GM18873 (cell line): ENCODE data around the gene WFDC1.

ENCODE experiments used
- ATAC-seq: cut with Tn5 transposase; IDR thresholded peaks from one replicate; pipeline ENCODE4 v1.9.1; 2021; ENCODE audit warnings: mild to moderate bottlenecking, moderate library complexity, moderate number of reproducible peaks; ENCODE audit not compliant: unreplicated experiment, low FRiP score

The WFDC1 gene

GRCh38 chr16:84271866-84272265 is 22.8 kb upstream of the WFDC1 start:
- ATAC-seq: no peak

DNA sequence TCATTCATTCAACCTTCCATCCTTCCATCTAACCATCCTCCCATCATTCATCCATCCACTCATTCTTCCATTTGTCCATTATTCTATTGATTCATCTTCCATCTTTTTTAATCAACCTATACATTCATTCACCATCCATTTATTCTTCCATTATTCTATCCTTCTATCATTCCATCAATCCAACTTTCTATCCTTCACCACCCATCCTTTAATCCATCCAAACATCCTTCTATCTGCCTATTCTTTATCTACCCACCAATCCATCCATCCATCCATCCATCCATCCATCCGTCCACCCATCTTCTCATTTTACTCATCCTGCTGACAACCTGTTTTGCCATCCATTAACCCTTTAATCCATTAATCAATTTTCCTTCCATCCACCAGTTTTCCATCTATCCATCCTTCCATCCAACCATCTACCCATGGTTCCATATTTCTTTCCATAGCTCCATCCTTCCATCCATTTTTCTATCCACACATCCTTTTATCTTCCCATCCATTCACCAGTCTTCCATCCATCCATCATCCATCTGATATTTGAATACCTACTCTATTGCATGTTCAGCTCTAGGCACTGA is 21.8 kb upstream of the WFDC1 start:
- ATAC-seq: no peak

DNA sequence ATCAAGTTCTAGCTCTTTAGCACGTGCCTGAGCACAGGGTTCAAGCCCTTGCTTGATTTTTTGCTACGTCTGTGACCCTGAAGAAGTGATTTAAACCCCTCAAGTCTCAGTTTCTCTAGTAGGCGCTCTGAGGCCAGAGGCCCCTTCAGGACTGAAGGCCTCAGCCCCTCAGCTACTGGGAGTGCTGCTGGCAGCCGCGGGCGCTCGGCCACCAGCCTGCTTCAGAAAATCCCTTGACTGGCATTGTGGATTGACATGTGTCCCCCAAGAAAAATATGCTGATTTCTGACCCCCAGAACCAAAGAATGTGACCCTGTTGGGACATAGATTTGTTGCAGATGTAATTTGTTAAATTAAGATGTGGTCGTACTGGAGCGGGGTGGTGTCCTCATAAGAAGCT is 20.2 kb upstream of the WFDC1 start:
- no peak for ATAC-seq

DNA sequence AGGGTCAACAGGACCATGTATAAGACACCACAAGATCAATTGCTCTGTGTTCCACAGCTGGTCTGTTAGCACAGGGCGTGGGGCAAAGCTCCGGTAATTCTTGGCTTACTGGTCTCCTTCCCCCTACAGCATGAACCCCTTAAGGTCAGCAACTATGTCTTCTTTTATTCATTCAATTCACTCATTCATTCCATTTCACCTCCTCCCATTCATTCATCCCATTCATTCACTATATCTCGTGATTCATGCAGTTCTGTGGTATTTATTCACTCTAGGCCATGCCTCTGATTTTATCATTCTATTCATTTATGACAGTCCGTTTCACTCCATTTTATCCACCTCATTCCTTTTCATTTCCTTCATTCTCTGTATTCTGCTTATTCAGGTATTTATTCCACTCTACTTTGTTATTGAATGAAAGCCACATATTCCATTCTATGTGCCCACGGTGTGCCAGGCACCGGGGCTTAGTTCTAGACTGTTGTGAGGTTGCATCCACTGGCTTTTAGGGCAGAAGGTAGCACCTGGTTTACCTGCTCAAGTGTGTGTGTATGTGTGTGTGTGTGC is 19.0 kb upstream of the WFDC1 start:
- no peak for ATAC-seq

GRCh38 chr16:84277244-84277823 is 17.3 kb upstream of the WFDC1 start:
- no peak for ATAC-seq

DNA sequence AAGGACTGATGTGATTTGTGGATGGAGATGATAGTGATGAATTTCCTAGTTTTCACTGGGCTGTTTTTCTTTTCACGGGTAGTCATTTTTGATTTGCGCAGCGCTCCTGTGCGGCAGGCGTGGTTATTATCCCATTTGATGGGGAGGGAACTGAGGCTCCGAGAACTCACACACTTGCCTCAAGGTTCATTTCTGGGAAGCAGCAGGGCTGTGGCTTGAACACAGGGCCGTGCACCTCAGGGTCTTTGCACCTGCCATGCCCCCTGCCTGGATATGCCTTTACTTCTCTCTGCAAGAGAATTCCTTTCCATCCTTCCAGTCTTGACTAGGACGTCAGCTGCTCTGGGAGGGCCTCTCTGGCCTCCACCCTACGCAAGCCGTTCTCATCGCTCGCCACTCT is 16.3 kb upstream of the WFDC1 start:
- ATAC-seq: no peak

- no peak for ATAC-seq
These were observed 15.7 kb upstream of the WFDC1 start for GRCh38 chr16:84278968-84279367.

- ATAC-seq: no peak
These were observed 14.8 kb upstream of the WFDC1 start for GRCh38 chr16:84279881-84280280.

- no peak for ATAC-seq
These were observed 13.6 kb upstream of the WFDC1 start for GRCh38 chr16:84281074-84281473.

DNA sequence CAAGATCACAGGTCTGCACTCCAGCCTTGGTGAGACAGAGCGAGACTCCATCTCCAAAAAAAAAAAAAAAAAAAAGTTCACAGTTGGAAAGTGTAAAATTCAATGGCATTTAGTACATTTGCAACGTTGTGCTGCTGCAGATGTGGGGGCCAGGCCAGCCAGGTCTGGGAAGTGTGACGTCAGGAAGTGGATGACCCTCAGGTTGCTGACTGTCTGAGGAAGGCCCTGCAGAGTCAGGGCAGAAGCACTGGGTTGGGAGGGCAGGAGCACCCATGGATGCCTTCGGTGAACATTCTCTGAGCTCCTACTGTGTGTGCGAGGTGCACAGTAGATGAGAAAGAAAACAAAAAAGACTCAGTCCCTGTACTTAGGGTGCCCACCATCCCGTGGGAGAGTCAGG is 12.1 kb upstream of the WFDC1 start:
- no peak for ATAC-seq

DNA sequence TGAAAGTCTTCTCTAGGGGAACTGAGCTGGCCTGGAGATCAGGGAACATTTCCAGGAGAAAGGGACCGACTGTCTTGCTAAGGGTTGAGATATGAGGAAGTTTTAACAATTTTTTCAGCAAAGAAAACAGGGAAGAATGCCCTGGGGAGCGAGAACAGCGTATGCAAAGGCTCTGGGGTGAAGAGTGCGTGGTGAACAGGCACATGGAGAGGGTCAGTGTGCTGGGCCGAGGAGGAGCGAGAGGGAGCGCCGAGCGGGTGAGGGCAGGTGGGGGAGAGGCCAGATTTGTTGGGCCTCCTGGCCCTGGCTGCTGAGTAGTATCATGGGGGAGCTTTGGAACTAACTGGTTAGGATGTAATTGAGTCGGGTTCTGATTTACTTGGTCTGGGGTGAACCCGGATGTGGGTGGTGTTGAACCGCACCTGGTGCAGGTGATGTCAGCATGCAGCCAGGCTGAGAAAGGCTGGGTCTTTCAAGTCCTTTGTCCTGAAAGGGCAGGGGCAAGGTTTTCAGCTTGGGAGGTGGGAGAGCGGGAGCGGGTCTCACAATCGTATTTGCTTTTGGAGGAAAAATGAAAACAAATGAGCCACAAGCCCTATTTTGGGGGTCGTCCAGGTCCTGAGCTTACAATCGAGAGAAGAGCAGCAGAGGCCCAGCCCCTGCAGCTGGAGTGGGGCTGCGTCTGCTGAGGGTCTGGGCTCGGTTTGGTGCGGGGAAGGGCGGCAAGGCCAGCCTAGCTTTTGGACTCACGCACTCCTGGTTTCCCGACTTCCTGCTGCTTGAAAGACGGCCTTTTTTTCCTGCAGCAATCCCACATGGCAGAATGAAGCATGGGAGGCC is 11.1 kb upstream of the WFDC1 start:
- no peak for ATAC-seq

- ATAC-seq: no peak
These were observed 10.4 kb upstream of the WFDC1 start for GRCh38 chr16:84284154-84284722.

- ATAC-seq: no peak
These were observed 8.0 kb upstream of the WFDC1 start for GRCh38 chr16:84286578-84287240.

DNA sequence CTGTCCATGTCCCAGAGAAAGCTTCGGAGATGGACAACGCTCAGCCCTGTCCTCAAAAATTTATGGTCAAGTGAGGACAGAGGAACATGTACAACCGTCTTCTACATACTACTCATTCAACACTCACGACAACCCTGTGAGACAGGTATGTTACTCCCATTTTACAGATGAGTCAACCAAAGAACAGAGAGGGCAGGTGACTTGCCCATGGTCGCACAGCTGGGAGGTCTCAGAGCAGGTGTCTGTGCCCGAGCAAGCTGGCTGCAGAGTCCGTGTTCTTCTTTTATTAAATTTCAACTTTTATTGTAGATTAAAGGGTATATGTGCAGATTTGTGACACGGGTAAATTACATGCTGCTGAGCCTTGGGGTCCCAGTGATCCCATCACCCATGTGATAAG is 5.8 kb upstream of the WFDC1 start:
- ATAC-seq: no peak

GRCh38 chr16:84291226-84291625 is 3.5 kb upstream of the WFDC1 start:
- ATAC-seq: no peak

- no peak for ATAC-seq
These were observed 2.7 kb upstream of the WFDC1 start for GRCh38 chr16:84292011-84292410.

GRCh38 chr16:84293406-84293805 is 1.3 kb upstream of the WFDC1 start:
- ATAC-seq: no peak

DNA sequence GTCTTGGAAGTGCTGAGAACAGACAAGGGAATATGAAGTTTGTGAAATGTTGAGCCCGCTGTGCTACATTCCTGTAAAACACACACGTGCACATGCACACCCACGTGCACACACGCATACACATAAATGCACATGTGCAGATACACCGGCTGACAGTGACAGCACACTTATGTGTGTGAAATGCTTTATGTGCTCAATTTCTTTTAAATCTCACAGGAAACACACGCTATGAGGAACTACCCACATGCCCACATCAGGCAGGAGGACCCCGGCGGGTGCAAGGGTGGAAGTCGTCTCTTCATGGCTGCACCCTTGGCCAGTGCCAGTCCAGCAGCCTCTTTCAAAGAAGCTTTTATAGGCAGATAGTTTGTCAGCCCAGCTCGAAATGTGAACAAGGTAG is 561 bp upstream of the WFDC1 start:
- ATAC-seq: no peak

DNA sequence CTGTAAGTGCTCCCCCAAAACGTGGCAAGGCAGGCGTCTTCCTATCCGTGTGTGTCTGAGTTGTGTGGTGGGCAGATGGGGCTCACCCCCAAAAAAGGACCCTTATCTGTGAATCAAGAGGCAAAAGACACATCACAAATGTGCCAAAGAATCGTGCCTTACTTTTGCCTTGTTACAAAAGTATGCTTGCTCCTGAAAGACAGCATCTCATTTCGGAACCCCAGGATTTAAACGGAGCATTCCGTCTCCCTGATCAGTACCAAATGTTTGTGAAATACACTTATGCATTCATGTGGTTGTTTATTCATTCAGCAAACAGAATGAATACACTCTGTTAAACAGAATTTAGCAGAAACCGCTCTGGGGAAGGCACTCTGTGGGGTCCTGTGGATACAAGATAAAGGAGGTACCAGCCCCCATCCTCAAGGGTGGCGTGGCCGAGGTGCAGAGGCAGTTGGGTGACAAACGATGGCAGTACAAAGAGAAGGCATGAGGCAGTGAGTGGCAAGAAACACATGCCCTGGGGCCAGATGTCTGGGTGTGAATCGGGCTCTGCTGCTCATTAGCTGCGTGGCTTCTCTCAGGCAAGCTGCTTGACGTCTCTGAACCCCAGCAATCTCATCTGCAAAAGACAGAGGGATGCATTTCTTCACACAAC is 654 bp downstream of the WFDC1 start:
- no peak for ATAC-seq

GRCh38 chr16:84298376-84298899 is 3.8 kb downstream of the WFDC1 start:
- no peak for ATAC-seq
